PC-9 (cell line): ENCODE measurements around the gene GRM1.

Source experiments
- CTCF ChIP-seq: fragments of 200-600 bp; sonication (generic); conservative IDR thresholded peaks from 2 replicates; pipeline ENCODE4 v1.6.1; 2017; ENCODE audit warnings: mixed run types, antibody characterized with exemption, mild to moderate bottlenecking, moderate library complexity
- EZH2 ChIP-seq: fragments of 200-600 bp; sonication (generic); IDR thresholded peaks from 2 replicates; pipeline ENCODE4 v1.8.0; 2017; ENCODE audit warnings: antibody characterized with exemption, low read depth

DNA sequence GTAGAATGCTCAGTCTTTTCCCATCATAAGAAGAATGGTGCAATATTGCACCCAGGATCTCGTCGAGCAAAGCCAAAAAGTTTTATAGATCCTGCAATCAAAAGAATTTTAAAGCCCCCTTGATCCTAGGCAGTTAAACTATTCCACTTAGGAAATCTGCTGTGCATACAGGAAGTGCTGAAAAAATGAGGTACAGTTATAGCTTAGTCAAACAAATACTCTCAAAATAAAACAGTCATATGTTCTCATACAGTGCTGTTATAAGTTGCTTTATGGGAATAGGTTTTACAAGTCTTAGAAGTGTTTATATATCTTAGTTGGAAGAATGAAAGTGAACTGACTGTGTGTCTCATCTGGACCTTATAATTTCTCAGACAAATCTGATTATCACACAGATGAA is 282.2 kb downstream of the GRM1 start:
- no peak for TF ChIP-seq CTCF
- no peak for TF ChIP-seq EZH2
